Adrenal gland (tissue), 12 donors: ENCODE data around the gene INTS15. TPM values are rescaled to one million over a fixed set of nuclear protein-coding genes. Genes with fewer than 3 reads are reported as not detected.

ENCODE experiments used
- DNase-seq, 7 donors: peaks; one replicate each; pipeline ENCODE4 v3.0.0-alpha.2; 2019 to 2020
- H3K27ac ChIP-seq, 5 donors: fragments of 200-600 bp; sonication (generic) in 4 of 5; 1 replicate in 3 of 5; 2 replicates in 2 of 5; pipeline versions ENCODE4 v1.5.1 to v1.8.0; 2016 to 2020; ENCODE audit warnings: mild to moderate bottlenecking in 1 of 5
- H3K27me3 ChIP-seq: fragments of 200-600 bp; 2 replicates; pipeline ENCODE4 v1.8.0; 2021
- H3K36me3 ChIP-seq, 2 donors: fragments of 200-600 bp; replicated peaks in 1 of 2; 1 replicate in 1 of 2; 2 replicates in 1 of 2; pipeline versions ENCODE4 v1.5.1 to v1.8.0; 2018 to 2022
- H3K4me1 ChIP-seq, 2 donors: fragments of 200-600 bp; replicated peaks in 1 of 2; 1 replicate in 1 of 2; 2 replicates in 1 of 2; pipeline versions ENCODE4 v1.5.1 to v1.8.0; 2018 to 2021
- H3K4me3 ChIP-seq, 4 donors: fragments of 200-600 bp; sonication (generic) in 3 of 4; one replicate each; pipeline ENCODE4 v1.5.1; 2016 to 2018
- H3K9me3 ChIP-seq, 3 donors: fragments of 200-600 bp; sonication (generic) in 1 of 3; replicated peaks in 1 of 3; 1 replicate in 2 of 3; 2 replicates in 1 of 3; pipeline versions ENCODE4 v1.5.1 to v1.8.0; 2016 to 2021
- CTCF ChIP-seq, 6 experiments: fragments of 450-650 bp in 4 of 6; fragments of 200-600 bp in 2 of 6; sonication (generic) in 1 of 6; IDR thresholded peaks; 1 replicate in 5 of 6; 2 replicates in 1 of 6; pipeline versions ENCODE4 v1.5.1 to v1.8.0; 2016 to 2021; ENCODE audit warnings: antibody characterized with exemption in 6 of 6, mild to moderate bottlenecking in 2 of 6, moderate library complexity in 1 of 6
- POLR2A ChIP-seq, 2 donors: fragments of 450-650 bp; IDR thresholded peaks; one replicate each; pipeline ENCODE4 v1.6.1; 2017; ENCODE audit warnings: antibody characterized with exemption in 2 of 2, mild to moderate bottlenecking in 2 of 2, moderate library complexity in 1 of 2
- WGBS, 4 donors: extraction: QIAGEN DNeasy Blood & Tissue Kit in 2 of 4; methylation state at CpG; one replicate each; pipeline versions ENCODE4 v1.1.5 to v1.1.7; 2013 to 2017; 5-methylcytosine and 5-hydroxymethylcytosine counted together
- intact Hi-C, 2 donors: fragments of 100-400 bp; cut with DNase I; formaldehyde crosslinking; loops; one replicate each; pipeline versions ENCODE4 v1.14.1 to v1.15.0; 2022 to 2023
- polyA plus RNA-seq, 3 donors: library from polyadenylated mRNA; stranded (reverse); fragments of 200-250 nt in 2 of 3; fragments of 350-450 nt in 1 of 3; fragmentation: Illumina TruSeq in 1 of 3; extraction: RNeasy Lipid Tissue Mini Kit (QIAGEN cat#74804) in 1 of 3; gene quantifications; one replicate each; pipeline ENCODE4 v1.2.3, GENCODE V29; 2013 to 2014
- total RNA-seq, 9 donors: library from RNA; depleted of rRNA in 4 of 9; stranded (reverse); fragments of >200 nt in 4 of 9; fragments of 120-200 nt in 1 of 9; fragmentation: NEBNext Ultra II Directional in 1 of 9; extraction: Animal tissue kit (Norgen Biotek cat#: 25700) in 1 of 9; gene quantifications; one replicate each; pipeline versions ENCODE4 v1.1.0 to v1.2.4, GENCODE V29; 2013 to 2023
- donor health status: healthy with polysubstance abuse.
- donor health status: Bipolar disorder and iron deficiency.
- donor health status: DM: yes; HTN: yes; CAD: no.
- donor health status: DM: no; HTN: no; CAD: no.
- donor health status: DM: no; HTN: no; CAD: no.
- donor health status: DM: yes; HTN: yes; CAD: no.

The INTS15 gene
- total and polyA plus RNA-seq, 12 donors: 14.5 to 36.2 (median 26.0) TPM

GRCh38 chr7:6554848-6555247, 35.0 kb upstream of the INTS15 start:
- no peaks in the 10 kb centered on the region for H3K9me3 ChIP-seq
- TF ChIP-seq CTCF (IDR thresholded peaks at IDR 0.05) (no peak), POLR2A (IDR thresholded peaks at IDR 0.05) (no peak)
- no peak for DNase-seq
- no peaks in the 10 kb centered on the region for H3K36me3 ChIP-seq
- intact Hi-C loops: no loop called here
- H3K27me3 ChIP-seq: no peaks in the 10 kb centered on the region
- no peak overlapping the region for H3K27ac ChIP-seq
- 73 to 91% (median 83%) methylated on average over 7 of the region's 7 CpGs for WGBS, 4 donors
- no peak overlapping the region for H3K4me3 ChIP-seq
- H3K4me1 ChIP-seq: no peaks in the 10 kb centered on the region

DNA sequence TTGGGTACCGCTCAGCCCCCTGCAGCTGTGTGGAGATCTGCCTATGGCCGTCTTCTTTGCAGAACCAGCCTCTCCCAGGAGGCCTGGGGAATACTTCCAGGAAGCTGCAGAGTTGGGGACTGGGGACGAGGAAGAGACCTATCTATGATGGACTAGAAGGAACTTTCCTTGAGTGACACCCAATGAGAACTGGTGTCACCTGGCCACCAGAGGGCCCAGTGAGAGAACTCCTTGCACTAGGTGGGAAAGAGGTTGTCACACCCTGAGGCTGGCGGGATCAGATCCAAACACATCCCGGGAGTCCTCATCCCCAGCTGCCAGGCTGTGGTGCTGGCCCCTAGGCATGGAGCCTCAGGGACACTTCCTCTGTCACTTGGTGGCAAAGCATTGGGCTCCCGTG, 33.6 kb upstream of the INTS15 start:
- no peak for TF ChIP-seq POLR2A (IDR thresholded peaks at IDR 0.05)
- TF ChIP-seq CTCF (IDR thresholded peaks at IDR 0.05): peak in 1 of 6 experiments; percentile 4
- H3K36me3 ChIP-seq: no peaks in the 10 kb centered on the region
- no peaks in the 10 kb centered on the region for H3K4me1 ChIP-seq
- intact Hi-C loops: no loop called here
- no peaks in the 10 kb centered on the region for H3K27me3 ChIP-seq
- H3K27ac ChIP-seq: no peak overlapping the region
- WGBS, 4 donors: 63 to 77% (median 70%) methylated on average over 5 to 6 of the region's 6 CpGs
- no peak for DNase-seq
- H3K9me3 ChIP-seq: no peaks in the 10 kb centered on the region
- H3K4me3 ChIP-seq: no peak overlapping the region

DNA sequence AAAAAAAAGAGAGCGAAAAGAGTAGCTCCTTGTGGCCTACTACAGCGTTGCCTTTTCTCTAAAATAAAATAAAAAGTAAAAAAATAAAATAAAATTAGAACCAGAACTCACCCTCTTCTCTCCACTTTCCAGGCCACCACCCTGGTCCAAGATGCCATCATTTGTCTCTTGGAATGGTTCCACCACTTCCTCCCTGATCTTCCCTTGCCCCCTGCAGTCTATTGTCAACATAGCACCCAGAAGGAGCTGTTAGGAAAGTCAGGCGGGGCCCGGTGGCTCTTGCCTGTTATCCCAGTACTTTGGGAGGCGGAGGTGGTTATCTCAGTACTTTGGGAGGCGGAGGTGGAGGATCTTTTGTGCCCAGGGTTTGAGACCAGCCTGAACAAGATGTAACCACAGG, 31.0 kb upstream of the INTS15 start:
- peak in 2 of 6 experiments; percentile 32 to 37 for TF ChIP-seq CTCF (IDR thresholded peaks at IDR 0.05)
- TF ChIP-seq POLR2A (IDR thresholded peaks at IDR 0.05): no peak
- H3K27ac ChIP-seq: no peak overlapping the region
- no peaks in the 10 kb centered on the region for H3K36me3 ChIP-seq
- DNase-seq: peak in 4 of 7 donors; percentile 20 to 37 (median 25)
- H3K4me1 ChIP-seq: no peaks in the 10 kb centered on the region
- no peaks in the 10 kb centered on the region for H3K27me3 ChIP-seq
- H3K9me3 ChIP-seq: no peaks in the 10 kb centered on the region
- intact Hi-C loops: no loop called here
- 58 to 63% (median 59%) methylated on average over 6 of the region's 6 CpGs for WGBS, 4 donors
- H3K4me3 ChIP-seq: no peak overlapping the region

DNA sequence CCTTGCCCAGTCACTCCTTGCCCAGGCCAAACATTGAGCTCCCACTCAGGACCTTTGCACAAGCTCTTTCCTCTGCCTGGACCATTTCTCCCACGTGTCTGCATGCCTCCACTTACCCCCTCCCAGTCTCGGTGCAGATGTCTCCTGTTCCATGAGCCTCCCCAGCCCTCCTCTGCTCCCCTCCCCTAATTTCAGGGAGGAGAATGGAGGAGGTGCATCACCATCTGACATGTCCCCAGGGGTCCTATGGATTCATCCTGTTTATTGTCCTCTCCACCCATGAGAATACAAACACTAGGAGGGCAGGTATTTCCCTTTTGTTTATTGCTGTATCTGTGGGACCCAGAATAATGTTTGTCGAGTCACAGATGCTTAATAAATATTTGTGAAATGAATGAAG, 29.9 kb upstream of the INTS15 start:
- H3K4me3 ChIP-seq: no peak overlapping the region
- intact Hi-C loops: no loop called here
- TF ChIP-seq CTCF (IDR thresholded peaks at IDR 0.05) (no peak), POLR2A (IDR thresholded peaks at IDR 0.05) (no peak)
- WGBS, 4 donors: 29 to 55% (median 42%) methylated on average over 3 of the region's 3 CpGs
- no peak overlapping the region for H3K27ac ChIP-seq
- no peaks in the 10 kb centered on the region for H3K27me3 ChIP-seq
- H3K4me1 ChIP-seq: no peaks in the 10 kb centered on the region
- no peaks in the 10 kb centered on the region for H3K36me3 ChIP-seq
- DNase-seq: no peak
- H3K9me3 ChIP-seq: no peaks in the 10 kb centered on the region
